DMS153 treated with DMSO at 0.1 percent for 48 hours (cell line): ENCODE results near the gene ADGRD1.

ENCODE experiments used
- DNase-seq: peaks from one replicate; lab custom pipeline; 2025; ENCODE audit not compliant: unreplicated experiment; lab: John Stamatoyannopoulos, UW

ADGRD1 gene

GRCh38 chr12:131005161-131006035 lies 51.7 kb downstream of the ADGRD1 start:
- no peak for DNase-seq

DNA sequence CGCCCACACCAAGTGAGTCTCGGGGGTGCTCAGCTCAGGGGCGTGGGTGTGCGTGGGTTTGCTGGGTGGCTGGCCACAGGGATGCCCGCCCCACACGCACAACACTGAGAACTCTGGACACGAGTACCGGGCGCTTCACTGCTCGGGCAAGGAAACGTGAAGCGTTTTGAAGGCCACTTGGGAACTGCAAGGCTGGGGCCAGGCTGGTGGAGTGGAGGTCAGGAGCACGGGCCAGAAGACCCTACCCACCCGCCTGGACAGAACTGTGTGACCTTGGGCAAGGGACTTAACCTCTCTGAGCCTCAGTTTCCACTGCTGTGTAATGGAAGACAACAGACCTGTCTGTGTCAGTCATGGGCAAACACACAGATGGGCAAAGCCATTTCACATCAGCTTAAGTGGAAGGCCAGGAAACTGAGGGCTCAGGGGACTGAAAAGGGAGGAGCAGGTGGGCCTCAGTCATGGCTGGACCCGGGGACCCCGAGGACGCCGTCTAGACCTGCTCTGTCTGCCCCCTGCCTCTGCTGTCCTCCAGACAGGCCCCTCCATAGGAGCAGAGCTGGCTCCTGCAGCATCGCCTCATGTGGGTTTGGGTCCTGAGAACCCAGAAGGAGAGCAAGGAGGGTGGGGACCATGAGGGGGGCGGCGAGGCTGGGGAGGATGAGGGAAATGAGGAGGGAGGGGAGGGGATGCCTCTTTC lies 52.5 kb downstream of the ADGRD1 start:
- DNase-seq: no peak

DNA sequence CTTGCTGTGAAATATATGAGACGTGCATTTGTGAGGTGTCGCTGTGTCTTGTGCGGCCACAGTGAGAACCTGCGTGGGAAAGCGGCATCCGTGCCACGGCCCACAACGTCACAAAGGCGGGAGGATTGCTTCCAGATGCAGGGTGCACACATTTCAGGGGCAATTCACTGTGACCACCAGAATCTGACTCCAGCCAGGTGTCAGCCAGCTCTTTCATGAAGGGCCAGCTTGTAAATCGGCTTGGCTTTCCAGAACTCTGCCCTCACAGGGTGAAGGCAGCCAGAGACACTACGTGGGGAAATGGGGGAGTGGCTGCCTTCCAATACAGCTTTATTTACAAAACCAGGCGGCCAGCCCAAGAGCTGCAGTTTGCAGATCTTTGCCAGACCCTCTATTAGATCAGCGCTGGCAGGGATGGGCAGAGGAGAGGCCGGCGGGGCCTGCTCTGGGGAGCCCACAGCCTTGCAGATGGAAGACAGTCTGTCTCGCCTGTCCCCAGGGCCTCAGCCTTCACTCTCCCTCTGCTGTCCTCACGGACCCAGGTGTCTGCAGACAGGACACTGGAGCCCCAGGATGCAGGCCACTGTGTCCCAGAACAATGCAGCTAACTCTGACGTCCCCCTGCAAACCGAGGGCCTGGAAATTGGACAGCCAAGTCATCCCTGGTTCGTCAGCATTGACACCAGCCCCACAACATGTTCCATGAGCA lies 53.5 kb downstream of the ADGRD1 start:
- DNase-seq: no peak

GRCh38 chr12:131007740-131008117 lies 54.0 kb downstream of the ADGRD1 start:
- DNase-seq: no peak

- no peak for DNase-seq
These were observed 54.6 kb downstream of the ADGRD1 start for GRCh38 chr12:131008131-131008912.

DNA sequence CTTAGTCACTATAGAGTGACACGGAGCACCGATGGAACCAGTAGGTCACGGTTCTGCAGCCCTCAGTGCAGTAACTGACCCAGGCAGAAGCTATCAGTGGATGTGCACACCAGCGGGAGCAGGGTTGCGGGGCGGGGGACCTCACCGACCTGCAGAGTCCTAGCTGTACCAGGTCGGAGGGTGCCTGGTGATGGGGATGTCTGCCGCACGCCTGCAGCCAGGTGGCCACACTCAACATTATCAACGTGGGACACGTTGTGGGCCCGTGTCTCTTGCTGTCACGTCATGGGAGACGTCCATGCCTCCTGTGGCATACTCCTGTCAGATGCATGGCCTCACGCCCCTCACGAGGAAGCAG lies 55.2 kb downstream of the ADGRD1 start:
- no peak for DNase-seq

GRCh38 chr12:131009595-131010395 lies 56.1 kb downstream of the ADGRD1 start:
- no peak for DNase-seq

- DNase-seq: no peak
These were observed 56.9 kb downstream of the ADGRD1 start for GRCh38 chr12:131010396-131011131.

DNA sequence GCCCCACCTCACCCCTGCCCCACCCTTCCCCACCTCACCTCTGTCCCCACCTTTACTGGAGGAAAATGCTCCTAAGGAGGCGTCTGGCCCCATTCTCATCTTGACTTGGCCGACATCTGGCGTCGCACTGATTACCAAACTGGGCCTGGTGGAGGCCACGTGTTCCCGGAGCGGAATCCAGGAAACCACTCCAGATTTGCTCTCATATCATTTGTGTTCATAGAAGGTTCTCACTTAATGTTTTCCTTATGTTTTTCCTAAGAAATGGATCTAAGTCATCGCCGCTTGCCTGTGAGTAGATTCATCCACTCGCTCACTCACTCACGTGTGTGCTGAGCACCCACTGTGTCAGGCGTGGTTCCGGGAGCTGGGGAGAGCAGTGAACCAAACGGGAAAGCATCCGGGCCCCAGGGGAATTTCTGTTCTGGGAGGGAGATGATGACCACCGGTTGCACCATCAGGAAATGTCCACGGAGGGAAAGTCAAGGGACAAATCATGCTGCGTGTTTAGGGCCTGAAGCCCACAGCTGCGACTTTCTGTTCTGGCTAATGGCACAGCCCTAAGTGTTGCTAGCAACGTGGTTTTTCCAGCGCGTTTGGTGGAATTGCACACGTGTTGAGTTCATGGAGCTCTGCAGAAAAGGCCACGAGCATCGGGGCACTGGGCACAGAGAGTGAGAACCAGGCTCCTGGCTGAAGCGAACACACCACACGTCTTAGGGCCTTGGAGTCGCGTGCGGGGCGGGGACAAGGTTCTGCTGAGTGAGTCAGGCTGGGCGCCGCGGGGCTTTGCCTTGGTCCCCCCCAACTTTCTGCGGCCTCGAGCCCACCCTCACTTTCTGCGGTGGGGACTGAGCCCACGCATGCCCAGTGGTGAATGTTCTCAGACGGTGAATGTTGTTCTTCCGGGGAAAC lies 57.7 kb downstream of the ADGRD1 start:
- no peak for DNase-seq

DNA sequence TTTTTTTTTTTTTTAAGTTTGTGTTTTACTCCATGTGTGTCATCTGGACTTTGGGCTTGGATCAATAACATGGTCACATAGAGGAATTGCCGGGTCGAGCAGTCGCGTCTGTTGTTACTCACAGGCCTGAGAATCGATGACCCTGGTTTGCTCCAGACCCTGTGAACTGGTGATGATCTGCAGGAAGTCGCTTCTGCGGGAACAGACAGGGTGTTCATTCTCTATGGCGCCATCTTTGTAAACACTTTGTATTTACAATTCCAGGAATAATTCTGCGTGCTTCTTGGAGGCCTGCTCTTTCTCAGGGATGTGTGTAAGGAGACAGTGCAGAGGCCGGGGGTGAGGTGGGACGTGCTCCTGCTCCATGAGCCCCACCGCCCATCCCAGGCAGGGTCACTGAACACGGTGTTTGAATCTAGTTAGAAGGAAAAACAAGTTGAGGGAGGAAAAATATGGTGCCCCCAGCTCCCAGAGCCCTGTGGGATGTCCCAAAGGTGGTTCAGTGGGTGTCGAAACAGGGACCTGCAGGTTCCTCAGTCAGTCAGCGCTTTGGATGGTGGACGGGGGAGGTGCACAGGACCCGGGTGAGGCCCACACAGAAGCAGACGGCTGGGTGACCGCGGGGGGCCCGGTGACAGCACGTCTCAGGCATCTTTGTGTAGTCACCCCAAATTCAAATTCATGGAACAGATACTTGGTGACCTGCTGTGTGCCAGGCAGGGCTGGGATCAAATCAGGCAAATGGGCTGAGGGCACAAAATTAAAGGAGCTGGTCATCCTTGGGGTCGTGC lies 58.8 kb downstream of the ADGRD1 start:
- DNase-seq: no peak

DNA sequence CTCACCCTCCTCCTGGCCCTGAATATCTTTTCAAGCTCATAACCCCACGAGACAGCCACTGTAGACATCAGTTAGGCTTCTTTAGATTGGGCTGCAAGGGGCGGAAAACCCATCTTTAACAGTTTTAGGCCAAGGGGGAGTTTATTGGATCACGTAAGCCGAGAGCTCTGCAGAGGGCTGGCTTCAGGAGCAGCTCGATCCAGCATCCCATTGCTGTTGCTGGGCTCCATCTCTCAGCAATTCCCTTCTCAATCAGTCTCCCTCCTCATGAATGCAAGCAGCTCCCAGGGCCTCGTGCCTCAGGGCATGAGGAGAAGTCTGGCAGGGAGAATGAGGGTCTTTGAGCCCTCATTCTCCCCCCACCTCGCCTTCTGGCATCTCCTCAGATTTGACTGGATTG lies 59.4 kb downstream of the ADGRD1 start:
- DNase-seq: no peak

GRCh38 chr12:131014343-131014742 lies 60.6 kb downstream of the ADGRD1 start:
- no peak for DNase-seq

GRCh38 chr12:131015581-131016337 lies 62.1 kb downstream of the ADGRD1 start:
- DNase-seq: no peak

- DNase-seq: no peak
These were observed 63.8 kb downstream of the ADGRD1 start for GRCh38 chr12:131017477-131017991.

GRCh38 chr12:131018019-131018620 lies 64.4 kb downstream of the ADGRD1 start:
- no peak for DNase-seq

DNA sequence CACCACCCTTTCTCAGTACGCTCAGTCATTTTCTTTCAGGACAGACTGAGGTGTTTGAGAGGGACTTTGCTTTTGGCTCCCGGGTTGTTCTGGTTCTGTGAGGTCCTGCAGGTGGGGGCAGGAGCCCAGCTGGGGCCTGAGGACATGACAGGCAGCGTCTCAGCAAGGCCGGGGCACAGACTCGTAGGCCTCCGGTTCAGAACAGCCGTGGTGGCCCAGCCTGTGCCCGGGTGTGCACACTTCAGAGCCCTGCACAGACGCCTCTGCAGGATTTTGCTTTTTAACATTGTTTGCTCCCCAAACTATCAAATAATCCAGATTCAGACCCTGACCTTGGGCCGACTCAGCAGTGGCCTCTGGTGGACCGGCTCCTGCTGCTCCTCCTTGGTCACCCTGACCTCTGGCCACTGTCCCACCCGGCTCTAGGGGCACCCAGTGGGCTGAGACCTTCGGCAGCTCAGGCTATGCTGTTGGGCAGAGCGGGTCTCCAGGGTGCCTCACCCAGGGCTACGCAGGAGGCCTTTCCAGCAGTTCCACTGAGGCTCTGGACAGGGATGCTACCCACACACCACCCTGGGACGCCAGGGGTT lies 65.2 kb downstream of the ADGRD1 start:
- DNase-seq: no peak
